HG03064 (cell line): ENCODE results near the gene ZMYM4.
"Not testable (repeated sequence)": the region's sequence is repeated elsewhere in the genome, so short reads cannot be mapped to it uniquely, and the experiment has no call there.

Experiments used
- ATAC-seq: cut with Tn5 transposase; IDR thresholded peaks from one replicate; pipeline ENCODE4 v1.9.1; 2021; ENCODE audit warnings: low read depth; ENCODE audit not compliant: unreplicated experiment

Gene ZMYM4

DNA sequence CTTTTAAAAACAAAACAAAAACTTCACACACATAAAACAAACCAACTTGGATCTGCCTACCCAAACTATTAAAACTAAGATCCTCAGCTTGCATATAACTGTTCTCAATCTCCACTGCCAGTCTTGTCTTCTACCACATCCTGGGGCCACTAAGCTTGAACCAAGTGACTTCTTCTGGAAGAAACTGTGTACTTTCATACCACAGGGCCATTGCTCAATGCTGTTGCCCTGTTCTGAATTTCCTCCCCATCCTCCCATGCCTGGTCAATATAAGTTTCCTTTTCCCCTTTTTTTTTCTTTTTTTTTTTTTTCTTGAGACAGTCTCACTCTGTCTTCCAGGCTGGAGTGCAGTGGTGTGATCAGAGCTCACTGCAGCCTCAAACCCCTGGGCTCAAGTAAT lies 178.8 kb downstream of the ZMYM4 start:
- ATAC-seq: no peak

DNA sequence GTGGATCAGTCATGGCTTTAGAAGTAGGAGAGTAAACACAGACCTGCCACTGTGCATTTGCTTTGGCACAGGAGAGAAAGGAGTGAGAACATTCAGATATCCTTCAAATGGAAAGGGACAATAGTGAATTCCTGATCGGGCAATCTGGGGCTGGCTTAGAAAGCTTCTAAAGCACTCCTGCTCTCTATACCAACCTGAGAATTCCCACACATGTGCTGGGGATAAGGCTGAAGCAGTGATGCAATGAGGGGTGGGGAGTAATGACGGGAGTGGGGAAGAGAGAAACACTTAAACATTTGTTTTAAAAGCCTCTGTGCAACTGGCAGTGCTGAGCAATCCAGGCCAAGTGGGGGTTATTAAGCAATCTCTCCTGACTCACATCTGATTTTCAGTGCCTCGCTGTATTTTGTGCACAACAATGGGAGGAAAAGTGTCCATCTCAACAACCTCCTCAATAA lies 179.9 kb downstream of the ZMYM4 start:
- no peak for ATAC-seq

DNA sequence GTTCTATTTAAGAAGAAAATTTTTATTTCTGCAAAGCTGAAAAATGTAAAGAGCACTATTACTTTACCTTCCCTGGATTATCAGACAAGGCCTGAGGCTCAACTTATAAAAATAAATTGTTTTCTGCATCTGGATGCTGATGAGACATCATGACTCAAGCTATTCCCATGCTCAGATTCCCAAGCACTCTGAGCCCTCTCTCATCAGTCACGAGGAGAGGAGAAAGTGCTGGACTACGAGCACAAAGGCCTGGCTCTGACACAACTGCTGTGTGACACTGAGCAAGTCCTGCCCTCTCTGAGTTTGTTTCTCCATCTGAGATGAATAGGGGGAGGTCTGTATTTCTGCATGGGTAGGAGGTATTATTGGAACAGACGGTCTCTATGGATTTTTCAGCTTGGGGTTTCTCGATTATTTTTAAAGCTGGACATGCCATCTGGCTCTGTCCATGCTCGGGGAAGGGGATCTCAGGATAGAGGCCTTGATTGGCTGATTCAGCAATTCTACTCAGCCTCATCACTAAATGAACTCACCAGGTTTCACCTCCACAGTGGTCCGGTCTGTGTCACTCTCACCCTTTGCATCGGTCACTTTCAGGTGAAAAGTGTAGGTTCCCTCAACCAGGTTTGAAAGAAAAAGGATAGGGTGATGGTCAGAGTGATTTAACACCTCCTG lies 181.0 kb downstream of the ZMYM4 start:
- ATAC-seq: no peak

DNA sequence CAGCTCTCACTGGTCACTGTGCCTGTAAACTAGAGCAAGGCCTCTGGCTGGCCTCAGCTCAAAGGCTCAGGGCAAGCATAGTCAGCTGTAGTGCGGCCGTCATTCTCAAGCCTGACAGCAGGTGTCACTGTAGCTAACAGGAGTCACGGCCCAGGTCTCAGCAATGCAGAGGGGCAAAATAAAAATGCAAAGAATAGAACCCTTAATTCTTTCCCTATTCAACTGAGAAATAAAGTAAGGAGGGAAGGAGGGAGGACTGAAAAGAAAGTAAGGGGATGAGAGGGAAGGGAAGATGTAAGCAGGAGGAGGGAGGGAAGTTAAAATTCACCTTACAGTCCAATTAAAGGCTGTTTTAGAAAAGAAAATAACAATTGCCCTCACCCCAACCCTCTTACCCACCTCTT lies 182.6 kb downstream of the ZMYM4 start:
- no peak for ATAC-seq

DNA sequence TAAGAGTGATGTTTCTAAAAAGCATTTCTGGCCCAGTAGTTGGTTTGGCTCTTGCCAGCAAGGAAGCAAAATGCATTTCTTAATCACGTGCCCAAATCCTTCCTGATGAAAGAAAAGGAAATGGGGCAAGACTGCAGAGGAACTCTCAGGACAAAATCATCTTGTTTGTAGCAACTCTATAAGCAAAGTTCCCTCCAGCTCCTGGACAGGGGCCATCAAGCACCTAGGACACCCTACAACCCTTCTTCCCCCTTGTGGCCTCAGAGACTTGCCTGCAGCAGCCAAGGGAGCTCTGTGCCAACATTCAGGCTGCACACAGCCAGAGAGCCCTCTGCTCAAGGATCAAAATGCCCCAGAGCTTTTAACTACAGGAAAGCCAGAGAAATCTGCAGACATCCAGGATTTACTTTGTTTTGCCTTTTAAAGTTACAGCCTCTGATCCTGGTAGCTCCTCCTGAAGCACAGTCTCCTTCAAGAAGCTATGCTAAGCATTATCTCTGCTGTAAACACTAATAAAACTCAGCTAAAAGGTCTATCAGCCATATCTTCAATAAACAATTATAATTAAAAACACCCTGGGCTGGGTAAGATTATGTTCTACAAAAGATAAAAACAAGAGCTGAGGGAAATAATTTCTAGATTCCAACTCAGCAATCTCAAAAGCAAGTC lies 183.7 kb downstream of the ZMYM4 start:
- ATAC-seq: no peak

DNA sequence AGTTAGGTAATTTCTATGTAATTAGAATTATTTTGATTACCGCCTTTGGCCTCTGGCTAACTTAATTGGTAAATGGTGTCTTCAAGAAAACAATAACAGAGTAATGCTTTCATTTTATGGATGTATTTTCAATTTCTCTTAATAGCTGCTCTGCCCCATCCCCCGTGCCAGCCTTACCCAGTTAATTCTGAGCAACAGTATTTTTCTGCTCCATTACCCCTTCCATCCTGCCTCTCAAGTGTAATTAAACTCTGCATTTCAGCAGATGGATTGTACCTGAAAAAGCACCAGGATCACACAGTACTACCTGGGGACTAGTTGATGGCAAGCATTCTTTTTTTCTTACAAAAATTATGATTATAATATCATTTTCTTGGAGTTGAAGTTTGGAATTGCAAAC lies 184.5 kb downstream of the ZMYM4 start:
- ATAC-seq: no peak

DNA sequence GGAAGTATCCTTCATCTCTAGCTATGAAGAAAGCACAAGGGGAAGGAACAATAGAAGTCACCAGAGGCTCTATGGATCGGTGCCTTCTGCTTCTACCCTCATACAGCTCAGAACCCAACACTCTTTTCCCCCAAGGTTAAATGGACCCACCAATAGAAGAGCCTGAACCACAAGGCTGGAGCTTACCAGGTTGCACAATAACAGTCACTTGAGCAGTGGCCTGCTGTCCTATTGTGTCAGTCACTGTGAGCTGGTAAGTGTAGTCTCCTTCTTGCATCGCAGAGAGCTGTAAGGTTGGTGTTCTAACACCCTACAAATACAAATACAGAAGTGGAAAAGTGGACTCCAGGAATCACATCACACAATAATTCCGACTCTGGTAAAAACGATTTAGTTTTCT lies 185.7 kb downstream of the ZMYM4 start:
- no peak for ATAC-seq

DNA sequence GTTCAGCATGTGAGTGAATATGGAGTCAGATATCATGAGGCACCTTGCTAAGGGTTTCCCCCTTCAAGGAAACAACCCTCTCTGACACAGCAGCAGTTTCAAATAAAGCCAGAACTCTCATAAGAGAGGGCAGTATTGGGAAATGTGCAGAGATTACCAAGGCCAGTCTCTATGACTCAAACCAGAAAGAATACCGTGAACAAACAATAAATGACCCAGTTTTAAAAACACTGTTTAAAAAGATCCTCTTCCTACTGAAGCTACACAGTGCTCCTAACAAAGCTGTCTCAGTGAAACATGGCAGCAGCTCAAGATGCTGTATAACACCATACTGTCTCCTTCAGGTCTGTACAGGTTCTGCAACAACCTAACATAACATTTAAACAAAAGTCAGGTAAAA lies 186.1 kb downstream of the ZMYM4 start:
- no peak for ATAC-seq

DNA sequence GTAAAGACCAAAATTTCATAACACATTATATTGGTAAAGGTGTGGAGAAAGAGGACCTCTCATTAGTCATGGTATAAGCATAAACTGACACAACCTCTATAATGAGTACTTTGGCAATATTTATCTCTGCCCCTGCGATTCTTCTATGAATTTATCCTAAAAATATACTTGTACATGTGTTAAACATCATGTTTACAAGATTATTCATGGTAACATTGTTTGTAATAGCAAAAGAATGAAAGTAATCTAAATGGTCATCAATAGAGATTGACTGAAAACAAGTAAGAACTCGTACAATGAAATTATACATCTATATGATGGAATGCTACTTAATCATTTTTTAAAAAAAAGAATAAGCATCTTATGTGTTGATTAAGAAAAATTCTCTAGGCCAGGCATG lies 192.3 kb downstream of the ZMYM4 start:
- ATAC-seq: no peak

DNA sequence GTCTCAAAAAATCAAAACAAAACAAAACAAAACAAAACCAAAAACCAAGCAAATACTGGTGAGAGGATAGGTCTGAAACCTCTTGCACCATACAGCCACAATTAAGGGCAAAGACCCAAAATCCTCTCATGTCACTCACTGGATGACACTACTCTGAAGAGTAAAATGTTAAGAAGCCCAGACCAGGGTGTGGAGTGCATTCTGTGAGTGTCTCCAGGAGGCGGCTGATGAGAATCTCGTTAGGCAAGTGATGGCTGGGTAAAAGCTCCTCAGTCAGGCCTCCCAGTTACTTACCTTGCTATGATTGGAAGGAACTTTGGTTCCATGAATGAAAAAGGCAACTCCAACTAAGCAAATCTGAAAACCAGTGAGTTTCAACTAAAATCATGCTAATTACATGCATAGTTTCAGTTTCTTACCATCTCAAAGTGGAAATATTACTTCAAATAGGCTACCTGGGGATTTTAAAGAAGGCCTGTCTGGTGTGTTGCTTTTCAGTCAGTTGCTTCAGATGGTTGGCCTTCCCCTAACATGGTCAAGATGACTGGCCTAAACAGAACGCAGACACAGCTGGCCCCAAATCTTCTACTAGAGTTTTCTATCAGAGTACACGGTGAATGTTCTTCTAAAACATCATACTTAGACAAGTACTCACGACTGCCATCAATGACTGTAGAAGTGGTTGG lies 193.6 kb downstream of the ZMYM4 start:
- ATAC-seq: no peak

DNA sequence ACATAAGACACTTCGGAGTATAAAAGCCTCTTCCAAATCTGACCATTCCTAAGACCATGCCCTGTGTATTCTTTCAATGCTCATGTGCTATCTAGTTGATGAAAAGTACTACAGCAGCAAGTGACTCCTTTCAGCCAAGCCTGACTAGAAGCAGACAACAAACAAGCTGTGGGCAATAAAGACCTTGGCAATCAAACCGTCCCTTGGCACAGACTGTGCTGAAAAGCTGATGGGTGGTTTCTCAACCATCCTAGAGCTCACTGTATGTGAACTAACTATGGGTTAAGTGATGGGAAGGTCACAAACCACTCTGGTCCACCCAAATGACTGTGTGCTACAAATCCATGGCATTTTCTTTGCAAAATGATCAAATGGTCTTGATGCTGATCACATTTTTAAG lies 194.7 kb downstream of the ZMYM4 start:
- ATAC-seq: no peak

DNA sequence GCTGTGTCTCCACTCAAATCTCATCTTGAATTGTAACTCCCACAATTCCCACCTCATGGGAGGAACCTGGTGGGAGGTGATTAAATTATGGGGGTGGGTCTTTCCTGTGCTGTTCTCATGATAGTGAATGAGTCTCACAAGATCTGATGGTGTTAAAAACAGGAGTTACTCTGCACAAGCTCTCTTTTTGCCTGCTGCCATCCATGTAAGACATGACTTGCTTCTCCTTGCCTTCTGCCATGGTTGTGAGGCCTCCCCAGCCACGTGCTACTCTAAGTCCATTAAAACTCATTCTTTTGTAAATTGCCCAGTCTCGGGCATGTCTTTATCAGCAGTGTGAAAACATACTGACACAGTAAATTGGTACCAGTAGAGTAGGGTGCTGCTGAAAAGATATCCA lies 195.2 kb downstream of the ZMYM4 start:
- not testable (repeated sequence) for ATAC-seq

DNA sequence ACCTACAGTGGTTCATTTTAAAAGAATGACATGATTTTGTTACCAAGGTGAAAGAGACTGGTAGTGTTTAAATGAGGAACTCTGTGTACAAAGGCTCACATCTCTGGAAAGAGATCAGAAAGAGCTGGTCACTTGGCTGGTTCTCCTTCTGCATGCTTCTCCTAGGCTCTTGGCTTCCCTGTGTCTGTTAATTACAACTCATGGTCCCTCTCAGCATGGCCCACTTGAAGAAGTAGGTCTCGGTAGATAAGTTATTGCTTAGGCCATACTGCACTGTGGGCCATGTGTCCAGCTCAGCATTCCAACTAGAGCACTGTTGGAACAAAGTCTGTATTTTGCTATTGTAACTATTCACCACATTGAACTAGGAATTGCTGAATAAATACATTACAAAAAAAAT lies 197.6 kb downstream of the ZMYM4 start:
- ATAC-seq: no peak

DNA sequence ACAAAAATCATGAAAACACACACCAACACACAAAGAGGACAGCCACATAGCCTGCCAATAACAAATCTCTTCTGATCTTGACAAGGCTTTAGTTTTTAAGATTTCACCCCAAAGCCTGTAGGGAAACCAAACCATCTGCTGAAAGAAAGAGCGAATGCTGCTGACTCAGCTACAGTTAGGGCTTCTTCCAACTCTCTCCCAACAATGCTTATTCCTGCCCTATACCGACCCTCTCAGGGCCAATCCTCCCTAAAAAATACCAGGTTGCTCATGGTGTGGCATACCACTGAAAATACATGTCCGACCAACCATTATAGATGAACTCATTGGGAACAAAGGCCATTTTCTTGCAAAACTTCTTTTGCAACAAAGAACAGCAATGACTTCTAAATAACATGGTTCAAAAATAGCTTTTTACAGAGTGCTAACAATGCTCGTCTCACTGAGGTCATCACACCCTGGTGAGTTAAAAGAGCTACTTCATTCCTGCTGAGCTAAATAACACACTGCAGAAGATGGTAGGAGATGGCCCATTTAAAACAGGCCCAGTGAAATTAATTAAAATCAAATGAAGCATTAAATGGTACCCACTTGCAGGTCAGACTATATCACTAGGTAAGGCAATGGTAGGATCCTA lies 202.6 kb downstream of the ZMYM4 start:
- ATAC-seq: no peak
